Kidney tubule cell (primary cell): ENCODE results near the gene KLK14.

Experiments used
- DNase-seq: peaks from one replicate; pipeline ENCODE4 v3.0.0-alpha.2; 2018; ENCODE audit warnings: low spot score

KLK14 gene, protein sequence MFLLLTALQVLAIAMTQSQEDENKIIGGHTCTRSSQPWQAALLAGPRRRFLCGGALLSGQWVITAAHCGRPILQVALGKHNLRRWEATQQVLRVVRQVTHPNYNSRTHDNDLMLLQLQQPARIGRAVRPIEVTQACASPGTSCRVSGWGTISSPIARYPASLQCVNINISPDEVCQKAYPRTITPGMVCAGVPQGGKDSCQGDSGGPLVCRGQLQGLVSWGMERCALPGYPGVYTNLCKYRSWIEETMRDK

GRCh38 chr19:51082611-51083010 is at the start of gene KLK14:
KLK14 (minus strand) TSS chr19:51082887; CDS start chr19:51082614, 273 bp downstream.
- DNase-seq, result no peak

GRCh38 chr19:51131780-51132680 is 49.3 kb upstream of the KLK14 start:
- DNase-seq, result no peak

DNA sequence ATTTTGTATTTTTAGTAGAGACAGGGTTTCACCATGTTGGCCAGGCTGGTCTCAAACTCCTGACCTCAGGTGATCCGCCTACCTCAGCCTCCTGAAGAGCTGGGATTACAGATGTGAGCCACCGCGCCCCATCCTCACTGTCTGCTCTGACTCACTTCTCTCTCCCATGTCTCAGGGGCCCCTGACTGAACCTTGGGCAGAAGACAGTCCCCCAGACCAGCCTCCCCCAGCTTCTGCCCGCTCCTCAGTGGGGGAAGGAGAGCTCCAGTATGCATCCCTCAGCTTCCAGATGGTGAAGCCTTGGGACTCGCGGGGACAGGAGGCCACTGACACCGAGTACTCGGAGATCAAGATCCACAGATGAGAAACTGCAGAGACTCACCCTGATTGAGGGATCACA is 47.0 kb upstream of the KLK14 start:
- DNase-seq, result no peak

GRCh38 chr19:51128227-51128626 is 45.5 kb upstream of the KLK14 start:
- DNase-seq, result no peak

GRCh38 chr19:51127755-51128154 is 45.1 kb upstream of the KLK14 start:
- DNase-seq, result no peak

DNA sequence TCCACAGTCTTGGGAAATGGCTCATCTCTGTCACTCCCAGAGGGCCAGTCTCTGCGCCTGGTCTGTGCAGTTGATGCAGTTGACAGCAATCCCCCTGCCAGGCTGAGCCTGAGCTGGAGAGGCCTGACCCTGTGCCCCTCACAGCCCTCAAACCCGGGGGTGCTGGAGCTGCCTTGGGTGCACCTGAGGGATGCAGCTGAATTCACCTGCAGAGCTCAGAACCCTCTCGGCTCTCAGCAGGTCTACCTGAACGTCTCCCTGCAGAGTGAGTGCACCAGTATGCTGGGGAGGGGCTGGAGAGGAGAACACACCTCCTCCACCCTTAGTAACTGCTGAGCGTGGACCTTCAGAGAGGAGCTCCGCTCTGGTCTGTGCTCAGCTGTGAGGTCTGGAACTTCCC is 44.3 kb upstream of the KLK14 start:
- no peak for DNase-seq

GRCh38 chr19:51125421-51126075 is 42.9 kb upstream of the KLK14 start:
- DNase-seq, result no peak

DNA sequence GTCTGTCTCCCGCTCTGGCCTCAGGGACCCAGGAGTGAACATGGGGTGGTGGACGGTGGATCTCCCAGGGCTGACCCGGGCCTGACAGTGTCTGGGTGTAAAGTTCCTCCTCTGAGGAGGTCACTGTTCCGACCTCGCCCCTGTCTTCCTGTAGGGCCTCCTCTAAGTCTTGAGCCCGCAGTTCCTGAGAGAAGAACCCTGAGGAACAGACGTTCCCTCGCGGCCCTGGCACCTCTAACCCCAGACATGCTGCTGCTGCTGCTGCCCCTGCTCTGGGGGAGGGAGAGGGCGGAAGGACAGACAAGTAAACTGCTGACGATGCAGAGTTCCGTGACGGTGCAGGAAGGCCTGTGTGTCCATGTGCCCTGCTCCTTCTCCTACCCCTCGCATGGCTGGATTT is 42.0 kb upstream of the KLK14 start, which contains the start of gene SIGLEC9:
TSS of gene SIGLEC9 (plus strand) at position 178 of the 400 bp plus-strand sequence. CDS start at position 247, 69 bp downstream.
- DNase-seq, result no peak

DNA sequence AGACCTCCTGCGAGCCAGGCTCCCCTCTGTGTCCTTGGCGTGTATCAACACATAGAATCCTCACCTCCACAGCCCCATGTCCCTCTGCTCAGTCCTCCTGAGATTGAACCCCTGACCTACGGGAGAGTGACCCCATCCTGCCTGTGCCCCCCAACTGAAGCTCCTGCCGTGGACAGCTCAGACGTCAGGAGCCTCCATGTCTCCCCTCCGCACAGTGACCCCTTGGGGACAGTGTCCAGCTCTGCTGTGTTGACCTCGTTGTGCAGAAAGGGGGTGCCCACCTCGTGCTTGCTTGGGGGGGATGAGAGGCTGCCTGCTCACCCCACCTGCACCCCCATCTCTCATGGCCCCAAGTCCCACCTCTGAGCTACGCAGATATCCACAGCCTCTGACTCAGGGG is 41.5 kb upstream of the KLK14 start:
- no peak for DNase-seq

- no peak for DNase-seq
These were observed 41.1 kb upstream of the KLK14 start for GRCh38 chr19:51123802-51124201.

DNA sequence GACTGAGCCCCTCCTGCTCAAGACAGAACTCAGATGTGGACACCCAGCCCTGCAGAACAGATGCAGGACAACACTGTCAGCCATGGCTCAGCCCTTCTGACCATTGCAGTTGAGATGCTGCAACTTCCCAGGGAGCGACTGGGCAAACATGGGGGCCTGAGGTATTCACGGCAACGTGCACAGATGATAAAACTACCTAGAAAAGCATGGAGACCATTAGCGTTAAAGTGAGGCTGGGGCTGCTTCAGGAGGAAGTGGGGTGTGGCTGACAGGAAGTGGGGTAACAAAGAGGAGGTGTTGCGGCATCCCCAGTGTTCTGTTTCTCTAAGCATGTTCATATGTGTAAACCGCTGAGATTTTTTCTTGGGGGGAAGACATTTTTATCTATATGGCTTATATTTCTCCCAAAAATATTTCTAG is 40.7 kb upstream of the KLK14 start:
- no peak for DNase-seq

- DNase-seq, result peak; percentile 44
These were observed 39.7 kb upstream of the KLK14 start for GRCh38 chr19:51122112-51122981.

DNA sequence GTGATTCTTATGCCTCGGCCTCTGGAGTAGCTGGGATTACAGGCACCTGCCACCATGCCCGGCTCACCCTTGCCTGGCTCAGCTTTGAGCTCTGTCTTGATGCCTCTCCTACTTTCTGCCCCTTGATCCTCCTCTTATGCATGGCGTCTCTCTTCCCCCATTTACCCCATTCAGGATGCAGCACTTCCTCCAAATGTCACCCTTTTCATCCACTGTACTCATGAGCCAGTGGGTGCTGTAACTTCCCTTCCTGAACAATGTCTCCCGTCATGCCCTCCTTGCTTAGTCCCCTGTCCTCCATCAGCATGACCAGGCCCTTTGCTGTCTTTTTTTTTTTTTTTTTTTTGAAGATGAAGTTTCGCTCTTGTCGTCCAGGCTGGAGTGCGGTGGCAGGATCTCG is 38.6 kb upstream of the KLK14 start:
- no peak for DNase-seq

- no peak for DNase-seq
These were observed 37.5 kb upstream of the KLK14 start for GRCh38 chr19:51120160-51120559.

GRCh38 chr19:51119611-51120010 is 36.9 kb upstream of the KLK14 start:
- no peak for DNase-seq

- DNase-seq, result peak; percentile 29
These were observed 36.4 kb upstream of the KLK14 start for GRCh38 chr19:51119101-51119500.

DNA sequence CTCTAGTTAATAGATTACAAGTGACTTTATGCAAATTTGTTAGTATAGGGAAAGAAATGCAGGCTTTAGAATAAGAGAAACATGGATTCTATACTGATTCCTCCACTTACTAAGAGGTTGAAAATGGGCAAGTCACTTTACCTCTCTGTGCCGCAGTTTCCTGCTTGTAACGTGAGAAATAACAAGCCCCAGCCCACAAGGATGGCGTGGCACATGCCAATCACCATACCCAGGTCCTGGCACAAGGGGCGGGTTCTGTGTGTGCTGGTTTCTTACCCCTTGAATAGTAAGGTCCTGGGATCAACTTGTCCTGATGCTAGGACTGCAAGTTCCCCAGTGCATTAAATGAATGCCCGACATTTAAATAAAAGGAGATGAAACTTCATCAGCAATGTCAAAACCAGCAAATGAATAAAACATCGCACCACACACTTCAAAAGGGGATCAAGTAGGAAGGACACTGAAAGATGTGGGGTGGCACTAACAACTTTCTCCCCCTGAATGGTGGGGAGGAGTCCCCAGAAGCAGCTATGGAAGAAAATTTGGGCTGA is 34.1 kb upstream of the KLK14 start:
- no peak for DNase-seq

DNA sequence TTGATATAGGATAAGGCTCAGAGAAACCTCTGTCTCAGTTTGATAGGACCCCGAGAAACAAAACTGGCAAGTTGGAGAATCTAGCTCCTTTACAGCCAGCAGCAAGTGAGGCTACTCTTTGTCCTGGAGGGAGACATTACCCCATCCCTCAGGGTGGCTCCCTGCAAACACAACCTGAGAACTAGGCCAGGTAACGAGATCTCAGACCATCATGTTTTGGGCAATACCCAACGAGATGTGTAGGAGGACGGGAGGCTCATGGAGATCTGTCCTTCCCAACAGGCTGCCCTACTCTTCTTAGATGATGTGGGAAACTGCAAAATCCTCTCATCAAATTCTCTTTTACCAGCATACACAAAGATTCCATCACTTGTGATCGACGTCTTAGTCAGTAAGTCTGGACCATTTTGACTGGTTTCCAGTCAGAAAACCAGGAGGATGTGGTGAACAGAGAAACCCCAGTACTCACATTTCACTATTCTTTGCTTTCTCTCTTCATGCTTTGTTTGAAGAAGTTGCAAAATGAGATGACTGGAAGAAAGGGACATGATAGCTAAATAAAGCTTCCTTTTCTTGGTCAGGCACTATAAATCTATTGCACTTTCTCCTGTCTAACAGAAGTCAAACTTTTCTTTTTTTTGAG is 31.5 kb upstream of the KLK14 start:
- no peak for DNase-seq

- peak; percentile 26 for DNase-seq
These were observed 28.9 kb upstream of the KLK14 start for GRCh38 chr19:51111606-51112005.

- DNase-seq, result no peak
These were observed 27.9 kb upstream of the KLK14 start for GRCh38 chr19:51110666-51110971.

DNA sequence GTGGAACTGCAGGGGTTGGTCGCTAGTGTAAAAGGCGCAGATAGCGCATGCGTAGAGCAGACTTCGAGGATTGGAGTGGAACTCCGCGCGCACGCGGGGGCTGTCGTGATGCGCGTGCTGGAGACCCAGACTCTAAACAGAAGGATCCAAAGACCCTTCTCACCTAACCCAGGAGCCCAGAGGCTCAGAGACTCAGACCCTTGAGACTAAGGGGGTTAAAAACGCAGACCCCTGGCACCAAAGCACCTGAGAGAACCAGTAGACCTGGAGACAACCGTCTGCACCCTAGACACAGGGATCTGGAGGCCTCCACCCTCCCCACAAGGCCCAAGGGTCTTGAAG is 26.1 kb upstream of the KLK14 start:
- no peak for DNase-seq
